ENCODE measurements around the gene PSMC3.

The PSMC3 gene

DNA sequence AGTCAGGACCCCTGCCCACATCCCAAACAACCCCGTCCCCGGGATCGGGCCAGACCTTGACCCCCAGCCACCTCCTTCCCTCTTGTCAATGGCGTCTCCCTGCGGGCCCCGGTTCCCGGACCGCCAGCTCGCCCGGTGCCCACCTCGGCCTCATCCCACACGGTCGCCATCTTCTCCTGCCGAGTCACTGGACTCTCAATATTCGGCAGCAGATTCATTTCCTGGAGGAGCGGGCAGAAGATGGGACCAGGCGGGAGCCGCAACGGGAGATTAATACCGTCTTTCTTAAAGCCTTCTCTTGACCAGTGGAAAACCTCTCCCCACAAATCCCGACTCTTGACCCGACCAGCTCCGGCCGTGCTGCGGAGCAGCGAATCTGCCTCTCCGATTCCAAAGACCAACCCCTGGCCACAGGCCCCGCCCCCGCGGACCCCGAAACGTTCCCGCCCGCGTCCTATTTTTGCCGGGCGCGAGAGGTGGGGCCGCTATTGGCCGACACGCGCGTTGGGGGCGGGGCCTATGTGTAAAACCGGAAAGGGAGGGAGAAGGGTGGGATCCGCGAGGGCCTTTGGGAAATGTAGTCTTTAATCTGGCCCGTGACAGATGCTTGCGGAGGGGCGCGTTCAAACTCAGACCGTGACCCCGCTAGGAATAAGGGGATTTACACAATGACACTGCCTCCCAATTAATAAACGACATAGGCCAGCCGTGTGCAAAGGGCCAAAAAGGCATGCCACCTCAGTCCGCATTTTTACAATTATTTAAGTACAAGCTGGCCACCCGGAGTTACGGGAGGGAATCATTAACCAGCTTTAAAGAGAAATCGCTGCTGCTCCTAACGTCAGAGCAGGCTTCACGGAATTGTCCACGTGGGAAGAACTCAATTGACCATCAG is at the start of gene PSMC3:
TSS of gene PSMC3 (minus strand) at position 378 of the 895 bp plus-strand sequence. CDS start at position 218, 160 bp downstream.
- DNase-seq: peak; percentile 89

GRCh38 chr11:47470671-47471070 is 44.4 kb upstream of the PSMC3 start:
- DNase-seq: no peak

DNA sequence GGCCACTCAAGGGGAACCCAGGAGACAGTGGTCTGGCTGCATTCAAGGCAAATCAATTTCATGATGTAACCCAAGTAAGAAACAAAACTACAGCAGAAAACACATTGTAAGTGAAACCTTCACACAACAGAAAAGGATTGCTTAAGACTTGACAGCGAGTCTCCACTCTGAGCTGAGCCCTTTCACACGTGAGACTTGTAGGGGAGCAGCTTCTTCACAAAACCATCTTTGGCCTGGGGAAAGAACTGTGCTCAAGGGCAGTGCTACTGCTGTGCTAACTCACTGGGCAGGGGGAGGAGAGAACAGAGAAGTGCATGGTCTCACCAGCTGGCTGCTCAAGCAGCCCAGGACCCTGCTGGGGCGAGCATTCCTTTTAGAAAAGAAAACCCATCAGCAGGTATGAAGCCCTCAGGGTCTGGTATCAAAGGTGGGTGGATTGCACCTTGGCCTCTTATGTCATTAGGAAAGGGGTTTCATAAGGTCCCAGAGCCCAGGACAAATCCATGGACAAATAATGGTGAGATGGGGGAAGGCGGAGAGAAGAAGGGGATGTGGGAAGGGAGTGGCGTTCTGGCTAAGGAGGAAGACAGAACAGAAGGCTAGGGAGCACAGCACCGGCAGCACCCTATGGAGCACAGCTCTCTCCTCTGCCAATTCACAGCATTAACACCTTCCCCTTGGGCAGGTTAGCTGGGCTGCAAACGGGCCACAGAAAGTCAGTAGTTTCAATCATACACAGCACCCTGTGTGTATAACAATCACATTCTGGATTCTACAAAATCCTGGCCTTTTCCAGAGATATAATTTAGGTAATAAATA is 43.3 kb upstream of the PSMC3 start:
- no peak for DNase-seq

GRCh38 chr11:47468598-47469214 is 42.5 kb upstream of the PSMC3 start:
- DNase-seq: no peak

- DNase-seq: no peak
Observed at GRCh38 chr11:47467357-47467756, 41.1 kb upstream of the PSMC3 start.

DNA sequence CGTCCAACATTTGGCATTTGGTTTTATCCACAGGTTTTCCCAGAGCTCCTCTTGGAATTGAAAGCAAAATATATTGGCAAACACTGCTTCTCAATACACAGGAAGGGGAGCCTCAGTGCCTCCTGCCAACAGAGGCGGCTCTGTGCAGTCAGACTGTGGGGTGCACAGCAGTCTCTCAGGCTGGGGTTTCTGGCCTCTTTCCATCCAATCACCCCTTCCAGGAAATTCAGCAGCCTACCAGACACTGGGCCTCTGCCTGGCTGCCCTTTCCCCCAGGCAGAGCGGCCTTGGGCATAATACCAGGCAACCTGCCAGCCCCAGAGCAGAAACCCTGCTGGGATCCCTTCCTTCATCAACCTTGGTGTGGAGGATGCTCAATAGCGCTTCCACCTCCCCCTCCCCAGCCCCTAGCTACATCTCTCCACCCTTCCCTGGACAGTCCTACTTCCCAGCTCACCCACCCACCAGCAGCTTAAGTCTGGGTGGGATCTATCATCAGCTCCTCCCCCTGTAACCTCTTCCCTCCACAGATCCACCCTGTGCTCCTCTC is 40.5 kb upstream of the PSMC3 start:
- peak; percentile 65 for DNase-seq

DNA sequence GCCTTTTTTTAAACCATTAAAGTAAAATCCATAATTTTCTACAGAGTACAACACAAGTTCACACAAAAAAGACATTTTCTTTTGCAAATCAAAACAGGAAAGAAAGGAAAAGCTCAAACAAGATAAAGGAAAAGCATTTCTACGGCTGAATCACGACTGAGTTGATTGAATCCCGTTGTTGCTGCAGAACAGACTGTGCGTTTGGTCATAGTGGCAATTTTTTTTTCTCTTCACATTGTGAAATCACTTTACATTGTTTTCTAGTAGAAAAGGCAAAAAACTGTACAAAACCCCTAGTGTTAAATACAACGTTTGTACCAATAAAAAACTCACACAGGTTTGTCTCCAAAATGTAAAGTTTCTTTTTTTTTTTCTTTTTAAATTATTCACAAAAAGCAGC is 40.0 kb upstream of the PSMC3 start:
- no peak for DNase-seq

DNA sequence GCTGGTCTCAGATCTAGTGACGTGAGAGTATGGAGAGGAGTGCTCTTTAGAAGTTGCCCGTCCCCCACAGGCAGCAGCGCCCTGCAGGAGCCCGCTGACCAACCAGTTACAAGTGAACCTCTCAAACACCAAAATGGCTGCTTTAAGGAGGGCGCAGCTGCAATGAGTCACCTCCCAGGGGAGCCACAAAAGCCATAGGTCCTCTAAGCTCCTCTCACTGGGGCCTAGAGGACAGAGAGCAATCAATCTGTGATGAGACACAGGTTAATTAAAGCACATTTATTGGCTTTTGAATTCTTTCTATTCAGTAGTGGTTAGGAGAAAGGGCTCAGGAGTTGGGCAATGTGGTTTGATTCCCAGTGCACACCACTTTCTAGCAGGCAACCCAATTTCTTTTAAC is 38.2 kb upstream of the PSMC3 start:
- no peak for DNase-seq

DNA sequence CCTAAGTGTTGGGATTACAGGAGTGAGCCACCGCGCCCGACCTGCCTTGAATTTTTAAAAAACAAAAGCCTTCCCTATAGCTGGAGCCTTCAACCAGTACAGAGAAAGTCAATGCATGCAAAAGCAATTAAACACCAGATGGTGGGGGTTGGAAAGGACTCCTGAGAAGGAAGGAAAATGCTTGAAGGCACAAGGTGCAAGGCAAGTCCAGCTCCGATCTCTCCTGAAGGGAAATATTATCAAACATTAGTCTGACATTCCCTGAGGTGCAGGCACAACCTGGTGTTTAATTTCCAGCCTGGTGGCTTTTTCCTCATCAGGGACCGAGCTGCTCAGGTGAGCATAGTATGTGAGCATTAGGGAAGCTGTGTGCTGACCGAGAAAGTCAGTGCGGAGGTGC is 35.6 kb upstream of the PSMC3 start:
- DNase-seq: no peak

DNA sequence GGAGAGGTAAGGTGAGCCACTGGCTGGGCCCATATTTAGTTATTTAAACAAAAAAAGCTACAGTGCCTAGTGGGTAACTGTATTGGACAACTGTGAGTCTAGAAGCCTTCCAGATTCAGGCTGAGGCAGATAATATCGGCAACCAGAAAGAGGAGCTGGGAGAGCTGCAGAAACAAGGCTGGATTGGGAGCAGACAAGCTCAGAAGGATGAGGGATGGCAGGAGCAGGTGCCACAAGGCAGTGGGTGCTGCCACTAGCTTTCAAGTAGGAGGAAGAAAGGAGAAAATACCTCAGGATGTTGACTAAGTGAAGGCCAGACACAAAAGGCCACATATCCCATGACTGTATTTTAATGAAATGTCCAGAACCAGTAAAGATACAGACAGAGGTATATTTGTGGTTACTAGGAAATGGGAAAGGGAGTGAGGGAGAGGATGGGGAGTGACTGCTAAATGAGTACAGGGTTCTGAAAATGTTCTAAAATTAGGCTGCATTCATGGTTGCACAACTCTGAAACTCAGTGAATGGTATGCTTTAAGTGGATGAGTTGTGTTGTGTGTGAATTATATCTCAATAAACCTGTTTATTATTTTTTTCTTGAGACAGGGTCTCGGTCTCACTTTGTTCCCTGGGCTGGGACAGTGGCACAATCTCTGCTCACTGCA is 34.5 kb upstream of the PSMC3 start:
- no peak for DNase-seq

GRCh38 chr11:47454258-47454671 is 28.0 kb upstream of the PSMC3 start:
- peak; percentile 57 for DNase-seq

DNA sequence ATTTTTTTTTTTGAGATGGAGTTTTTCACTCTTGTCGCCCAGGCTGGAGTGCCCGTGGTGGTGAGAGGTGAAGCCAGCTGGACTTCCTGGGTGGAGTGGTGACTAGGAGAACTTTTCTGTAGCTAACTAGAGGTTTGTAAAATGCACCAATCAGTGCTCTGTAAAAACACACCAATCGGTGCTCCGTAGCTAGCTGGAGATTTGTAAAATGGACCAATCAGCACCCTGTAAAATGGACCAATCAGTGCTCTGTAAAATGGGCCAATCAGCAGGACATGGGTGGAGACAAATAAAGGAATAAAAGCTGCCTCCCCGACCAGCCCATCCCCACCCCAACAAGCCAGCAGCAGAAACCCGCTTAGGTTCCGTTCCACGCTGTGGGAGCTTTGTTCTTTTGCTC is 27.1 kb upstream of the PSMC3 start:
- DNase-seq: no peak

GRCh38 chr11:47451990-47452389 is 25.8 kb upstream of the PSMC3 start:
- DNase-seq: no peak

- no peak for DNase-seq
Observed at GRCh38 chr11:47451436-47451835, 25.2 kb upstream of the PSMC3 start.

GRCh38 chr11:47449541-47449940 is 23.3 kb upstream of the PSMC3 start:
- no peak for DNase-seq

DNA sequence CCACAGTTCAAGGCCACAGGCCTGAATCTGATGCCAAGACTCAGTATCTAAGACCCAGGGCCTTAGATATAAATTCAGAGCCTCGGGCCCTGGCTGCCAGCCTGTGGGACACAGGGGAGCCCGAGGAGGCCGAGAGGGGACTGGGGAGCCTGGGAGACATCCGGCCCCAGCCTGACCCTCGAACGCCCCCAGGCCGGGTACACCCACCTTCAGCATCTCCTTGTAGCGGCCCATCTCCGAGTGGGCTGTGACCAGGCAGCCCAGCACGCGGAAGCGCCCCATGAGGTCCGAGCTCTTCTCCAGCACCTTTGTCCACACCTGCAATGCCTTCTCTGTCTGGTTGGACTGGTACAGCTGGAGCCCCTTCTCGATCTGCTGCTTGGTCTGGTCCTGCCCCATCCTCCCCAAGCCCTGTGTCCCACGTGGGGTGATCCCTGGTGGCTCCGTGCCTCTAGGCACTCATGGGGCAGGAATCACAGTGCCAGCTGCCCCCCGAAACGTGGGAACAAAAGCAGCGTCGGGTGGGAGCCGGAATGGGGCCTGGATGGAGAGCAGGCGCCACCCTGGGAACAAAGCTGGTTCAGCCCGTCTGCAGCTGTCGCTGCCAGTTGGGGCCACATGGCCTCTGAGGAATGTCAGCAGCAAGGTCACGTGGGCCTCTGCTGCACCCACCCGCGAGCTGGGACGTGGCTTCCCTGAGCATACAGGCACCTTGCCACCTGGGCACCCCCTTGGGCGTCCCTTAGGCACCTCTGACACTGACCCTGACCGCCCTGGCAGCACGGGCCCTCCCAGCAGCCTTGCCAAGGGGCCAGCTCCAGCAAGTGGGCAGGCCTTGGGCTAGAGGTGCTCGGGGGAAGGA is 22.6 kb upstream of the PSMC3 start, which contains the start of gene RAPSN:
TSS of gene RAPSN (minus strand) at position 571 of the 862 bp plus-strand sequence. CDS start at position 399, 172 bp downstream.
- no peak for DNase-seq

DNA sequence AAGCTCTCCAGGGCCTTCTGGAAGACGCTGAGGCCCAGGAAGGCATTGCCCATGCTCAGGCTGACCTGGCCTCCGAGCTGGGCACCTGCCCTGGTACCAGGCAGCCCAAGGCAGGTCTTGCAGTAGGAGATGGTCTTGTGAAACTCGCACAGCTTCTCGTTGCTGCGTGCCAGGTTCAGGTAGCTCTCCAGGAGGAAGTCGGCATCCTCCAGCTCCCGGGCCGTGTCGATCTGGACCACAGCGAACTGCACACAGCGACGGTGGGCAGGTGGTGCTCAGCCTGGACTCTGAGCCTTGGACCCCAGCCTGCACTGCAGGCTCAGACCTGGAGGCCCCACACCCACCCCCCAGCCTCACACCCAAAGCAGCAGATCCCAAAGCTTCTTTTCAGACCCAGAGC is 21.7 kb upstream of the PSMC3 start:
- no peak for DNase-seq

- DNase-seq: no peak
Observed at GRCh38 chr11:47446833-47447232, 20.6 kb upstream of the PSMC3 start.

GRCh38 chr11:47445840-47446239 is 19.6 kb upstream of the PSMC3 start:
- no peak for DNase-seq

GRCh38 chr11:47443817-47444216 is 17.6 kb upstream of the PSMC3 start:
- no peak for DNase-seq

DNA sequence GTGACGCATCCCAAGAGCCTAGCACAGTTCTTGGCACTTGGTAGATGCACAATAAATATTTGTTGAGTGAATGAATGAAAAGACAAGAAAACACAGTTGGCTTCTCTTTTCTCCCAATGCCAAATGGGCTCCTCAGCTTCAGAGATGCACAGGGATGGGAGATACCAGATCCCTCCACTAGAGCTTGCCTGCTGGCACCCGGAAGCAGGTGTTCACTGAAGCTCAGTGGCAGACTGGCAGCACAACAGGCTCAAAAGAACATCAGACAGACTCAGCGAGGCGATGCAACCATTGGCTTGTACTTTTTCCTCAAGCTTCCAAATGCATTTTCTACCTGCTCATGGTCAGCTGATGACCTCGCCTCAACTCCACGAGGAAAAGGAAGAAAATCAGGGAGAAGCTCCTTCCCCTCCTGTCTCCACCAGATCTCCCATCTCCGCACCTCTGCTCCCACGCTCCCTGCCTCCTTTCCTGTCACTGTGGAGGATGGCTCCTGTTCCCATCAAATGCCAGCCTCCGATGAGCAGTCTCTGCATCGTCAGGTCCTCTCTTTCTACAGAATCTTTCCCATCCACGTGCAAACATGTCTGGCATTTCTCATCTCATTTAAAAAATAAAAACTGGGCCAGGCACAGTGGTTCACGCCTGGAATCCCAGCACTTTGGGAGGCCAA is 16.9 kb upstream of the PSMC3 start:
- no peak for DNase-seq

Data from NCI-H226 (cell line).